NCI-H2171 (cell line): ENCODE results near the gene PLCB4.
"Not testable (repeated sequence)": the region's sequence is repeated elsewhere in the genome, so short reads cannot be mapped to it uniquely, and the experiment has no call there.

Experiments used
- DNase-seq: peaks from one replicate; lab custom pipeline; 2025; lab: John Stamatoyannopoulos, UW

The PLCB4 gene

DNA sequence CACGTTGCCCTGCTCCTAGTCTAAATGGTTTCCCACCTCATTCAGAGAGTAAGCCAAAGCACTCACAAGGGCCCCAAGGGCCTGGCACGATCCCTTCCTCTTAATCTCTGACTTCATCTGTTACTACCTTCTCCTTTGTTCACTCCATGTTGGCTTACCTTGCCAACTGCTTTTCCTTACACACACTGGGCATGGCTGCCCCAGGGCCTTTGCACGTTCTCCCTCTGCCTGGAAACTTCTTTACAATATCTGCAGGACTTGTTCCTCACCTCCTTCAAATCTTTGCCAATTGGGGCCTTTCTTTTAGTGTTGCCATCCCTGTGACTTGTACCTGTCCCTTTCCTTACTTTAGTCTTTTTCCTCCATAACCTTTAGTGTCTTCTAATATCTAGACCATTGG lies 73.9 kb downstream of the PLCB4 start:
- DNase-seq, result no peak

DNA sequence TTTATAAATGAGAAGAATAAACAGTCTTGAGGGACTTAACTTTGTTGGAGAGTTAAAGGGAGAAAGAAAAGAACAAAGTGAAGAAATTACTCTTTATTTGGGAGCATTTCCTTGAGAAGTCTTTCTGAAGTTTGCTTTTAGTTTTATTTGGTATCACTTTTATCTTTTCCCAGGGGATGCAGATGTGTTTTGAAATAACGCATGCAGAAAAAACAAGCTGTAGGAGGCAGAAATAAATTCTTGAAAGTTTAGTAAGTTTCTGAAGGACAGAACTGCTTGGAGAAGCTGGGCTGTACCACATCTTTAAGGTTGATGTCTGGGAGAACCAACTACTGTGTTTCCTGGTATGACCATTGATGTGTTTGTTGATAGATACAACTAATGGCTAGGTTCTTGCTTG lies 75.0 kb downstream of the PLCB4 start:
- no peak for DNase-seq

- no peak for DNase-seq
These were observed 75.8 kb downstream of the PLCB4 start for GRCh38 chr20:9144643-9145042.

DNA sequence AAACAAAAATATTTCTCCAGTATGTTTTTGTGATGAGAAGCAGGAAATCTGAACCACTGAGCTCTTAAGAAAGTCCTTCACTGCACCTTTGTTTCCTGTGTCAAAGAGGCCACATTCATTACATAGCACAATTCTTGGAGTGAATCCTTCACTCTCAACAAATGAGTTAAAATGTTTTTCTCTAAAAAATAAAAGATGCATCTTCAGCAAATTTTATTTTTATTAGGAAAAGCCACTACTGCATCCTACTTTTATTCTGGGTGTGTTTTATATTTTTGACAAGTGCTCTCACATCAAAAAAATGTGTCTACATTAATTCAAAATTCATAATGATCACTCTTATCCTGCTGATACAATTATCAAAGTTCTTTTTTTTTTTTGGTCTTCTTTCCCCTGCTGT lies 76.3 kb downstream of the PLCB4 start:
- DNase-seq, result no peak

GRCh38 chr20:9146649-9147048 lies 77.8 kb downstream of the PLCB4 start:
- no peak for DNase-seq

GRCh38 chr20:9147547-9148024 lies 78.7 kb downstream of the PLCB4 start:
- DNase-seq, result no peak

- no peak for DNase-seq
These were observed 79.4 kb downstream of the PLCB4 start for GRCh38 chr20:9148291-9148690.

- DNase-seq, result no peak
These were observed 80.2 kb downstream of the PLCB4 start for GRCh38 chr20:9149087-9149486.

DNA sequence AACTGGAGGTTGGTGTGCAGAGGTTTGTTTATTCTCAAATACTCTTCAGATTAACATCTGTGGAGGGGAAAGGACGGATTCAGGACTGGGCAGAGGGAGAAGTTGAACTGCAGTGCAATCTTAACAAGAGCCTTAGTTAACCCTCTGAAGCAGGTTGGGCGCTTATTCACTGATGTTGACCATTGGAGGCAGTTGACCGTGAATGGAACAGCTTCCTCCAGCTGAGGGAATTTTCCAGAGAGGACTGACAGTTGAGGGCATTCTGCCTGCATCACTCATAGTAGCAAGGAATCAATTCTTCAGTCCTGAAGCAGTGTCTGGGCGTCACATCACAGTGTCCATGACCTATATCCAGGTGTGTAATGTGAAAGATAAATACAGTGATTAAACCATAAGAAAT lies 80.9 kb downstream of the PLCB4 start:
- no peak for DNase-seq

- no peak for DNase-seq
These were observed 81.8 kb downstream of the PLCB4 start for GRCh38 chr20:9150679-9151078.

DNA sequence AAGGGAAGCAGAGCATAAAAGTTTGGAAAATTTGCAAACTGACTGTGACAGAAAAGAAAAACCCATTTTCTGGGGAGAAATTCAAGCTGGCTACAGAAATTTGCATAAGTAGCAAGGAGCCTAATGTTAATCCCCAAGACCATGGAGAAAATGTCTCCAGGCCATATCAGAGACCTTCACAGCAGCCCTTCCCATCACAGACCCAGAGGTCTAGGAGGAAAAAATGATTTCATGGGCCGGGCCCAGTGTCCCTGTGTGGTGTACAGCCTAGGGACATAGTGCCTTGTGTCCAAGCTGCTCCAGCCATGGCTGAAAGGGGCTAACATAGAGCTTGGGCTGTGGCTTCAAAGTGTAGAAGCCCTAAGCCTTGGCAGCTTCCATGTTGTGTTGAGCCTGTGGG lies 83.3 kb downstream of the PLCB4 start:
- not testable (repeated sequence) for DNase-seq

DNA sequence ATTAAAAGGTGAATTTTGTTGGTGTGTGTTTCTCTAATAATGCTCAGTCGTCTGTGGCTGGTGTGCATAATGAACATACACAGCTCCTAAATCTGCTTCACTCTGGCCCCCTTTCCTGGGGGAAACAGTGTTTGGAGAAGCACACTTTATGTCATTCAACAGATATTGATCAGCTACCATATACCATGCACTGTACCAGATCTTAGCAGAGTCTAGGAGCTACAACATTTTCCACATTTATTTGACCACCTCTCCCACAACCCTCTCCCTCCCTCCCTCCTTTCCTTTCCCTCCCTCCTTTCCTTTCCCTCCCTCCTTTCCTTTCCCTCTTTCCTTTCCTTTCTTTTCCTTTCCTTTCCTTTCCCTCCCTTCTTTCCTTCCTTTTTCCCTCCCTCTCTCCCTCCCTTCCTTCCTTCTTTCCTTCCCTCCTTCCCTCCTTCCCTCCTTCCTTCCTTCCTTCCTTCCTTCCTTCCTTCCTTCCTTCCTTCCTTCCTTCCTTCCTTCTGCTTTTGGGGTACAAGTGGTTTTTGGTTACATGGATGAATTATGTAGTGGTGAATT lies 85.7 kb downstream of the PLCB4 start:
- DNase-seq, result no peak

DNA sequence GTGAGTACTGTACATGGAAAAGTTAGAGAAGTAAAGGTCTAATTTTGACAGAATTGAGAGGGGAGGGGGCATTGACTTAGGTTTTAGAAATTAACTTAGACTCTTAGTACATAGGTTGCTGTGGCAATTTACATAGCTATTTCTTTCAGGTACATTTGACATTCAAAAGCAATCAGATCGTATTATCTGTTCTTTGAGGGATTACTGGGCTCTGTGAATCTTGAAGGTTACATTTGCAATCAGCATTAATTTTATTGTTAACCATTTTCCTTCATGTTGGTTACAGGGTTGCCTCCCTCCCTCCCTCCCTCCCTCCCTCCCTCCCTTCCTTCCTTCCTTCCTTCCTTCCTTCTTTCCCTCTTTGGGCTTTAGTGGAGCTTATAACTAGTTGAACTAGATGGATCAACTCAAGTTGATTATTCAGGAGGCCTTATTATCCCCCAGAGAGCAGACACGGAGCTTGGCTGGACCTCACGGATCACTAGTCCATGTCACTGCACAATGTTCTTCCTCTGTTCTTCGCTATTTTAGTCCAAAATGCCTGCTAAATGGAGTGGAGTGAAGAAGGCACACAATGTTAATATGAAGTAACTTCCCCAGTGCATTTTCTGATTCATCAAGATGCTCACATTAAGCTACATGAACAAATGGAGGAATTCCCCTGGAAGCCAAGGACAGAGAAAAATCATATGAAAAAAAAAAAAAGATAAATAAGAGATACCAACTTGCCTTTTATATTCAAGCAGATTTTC lies 87.8 kb downstream of the PLCB4 start:
- DNase-seq, result no peak

DNA sequence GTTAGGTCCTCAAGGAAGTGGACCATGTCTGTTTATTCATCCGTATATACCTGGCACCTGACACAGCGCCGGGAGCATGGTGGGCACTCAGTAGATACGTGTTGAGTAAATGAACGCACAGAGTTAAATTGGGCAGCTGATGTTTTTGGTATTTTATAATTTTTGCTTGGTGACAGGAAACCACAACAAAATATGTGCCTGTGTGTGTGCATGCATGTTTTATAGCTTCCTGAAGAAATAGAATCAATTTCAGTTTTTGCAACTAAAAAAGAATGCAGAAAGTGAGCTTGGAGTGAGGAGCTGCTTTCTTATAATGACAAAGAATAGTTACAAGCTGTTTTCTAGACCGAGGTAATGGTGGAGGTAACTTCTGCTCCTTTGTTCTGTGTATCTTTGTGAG lies 91.4 kb downstream of the PLCB4 start:
- no peak for DNase-seq

GRCh38 chr20:9160757-9161156 lies 91.9 kb downstream of the PLCB4 start:
- no peak for DNase-seq

GRCh38 chr20:9161311-9161710 lies 92.4 kb downstream of the PLCB4 start:
- no peak for DNase-seq

DNA sequence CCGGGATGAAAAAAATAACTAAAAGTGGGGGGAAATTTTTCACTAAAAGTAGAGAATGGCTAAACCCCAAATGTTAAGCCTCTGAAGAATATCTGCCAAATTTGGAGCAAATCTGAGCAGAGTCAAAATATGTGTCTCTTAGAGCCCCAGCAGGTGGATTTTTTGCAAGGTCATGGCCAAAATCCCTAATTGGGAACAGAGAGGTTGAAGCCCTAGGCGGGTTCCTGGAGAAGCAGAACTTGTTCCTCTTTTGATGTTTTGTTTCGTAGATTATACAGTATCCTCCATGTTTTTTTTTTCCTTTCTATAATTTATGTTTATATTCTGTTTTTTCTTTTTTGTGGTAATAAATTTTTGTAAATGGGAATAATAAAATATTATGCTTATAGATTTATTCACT lies 94.4 kb downstream of the PLCB4 start:
- DNase-seq, result no peak

DNA sequence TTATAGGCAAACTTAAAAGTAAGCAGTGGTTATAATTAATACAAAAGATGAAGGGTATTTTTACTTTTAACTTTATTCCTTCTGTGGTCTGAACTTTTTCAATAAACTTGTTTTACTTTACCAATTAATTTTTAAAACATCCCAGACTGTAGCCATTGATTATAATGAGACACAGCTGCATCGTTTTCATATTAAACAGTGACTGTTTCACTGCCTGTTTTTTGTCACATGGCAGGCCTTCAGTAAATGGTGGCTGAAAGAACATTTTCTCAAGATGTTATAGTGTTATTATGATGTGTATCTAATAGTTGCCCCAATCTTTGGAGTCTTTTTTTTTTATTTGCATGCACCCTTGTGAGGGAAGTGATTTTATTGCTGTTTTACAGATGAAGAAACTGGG lies 95.1 kb downstream of the PLCB4 start:
- DNase-seq, result no peak

- no peak for DNase-seq
These were observed 96.4 kb downstream of the PLCB4 start for GRCh38 chr20:9165261-9165660.

GRCh38 chr20:9166153-9166780 lies 97.4 kb downstream of the PLCB4 start:
- no peak for DNase-seq

- DNase-seq, result no peak
These were observed 100.5 kb downstream of the PLCB4 start for GRCh38 chr20:9169409-9169808.

- no peak for DNase-seq
These were observed 104.0 kb downstream of the PLCB4 start for GRCh38 chr20:9172851-9173250.

- no peak for DNase-seq
These were observed 108.4 kb downstream of the PLCB4 start for GRCh38 chr20:9177278-9177677.
